Lung microvascular endothelial cell (primary cell): ENCODE measurements around the gene ABCC5. TPM values are rescaled to one million over a fixed set of nuclear protein-coding genes. Genes with fewer than 3 reads are reported as not detected.

ENCODE experiments used
- DNase-seq, 2 donors: peaks; one replicate each; pipeline versions ENCODE4 v3.0.0 to v3.0.0-alpha.2; 2010; ENCODE audit warnings: low read depth in 2 of 2
- total RNA-seq: library from RNA; depleted of rRNA; stranded (reverse); fragments of >200 nt; gene quantifications from 2 replicates; pipeline ENCODE4 v1.2.1, GENCODE V29; 2014

The ABCC5 gene
- total RNA-seq, 1 donor from 2014 or later, result 10.9 TPM

DNA sequence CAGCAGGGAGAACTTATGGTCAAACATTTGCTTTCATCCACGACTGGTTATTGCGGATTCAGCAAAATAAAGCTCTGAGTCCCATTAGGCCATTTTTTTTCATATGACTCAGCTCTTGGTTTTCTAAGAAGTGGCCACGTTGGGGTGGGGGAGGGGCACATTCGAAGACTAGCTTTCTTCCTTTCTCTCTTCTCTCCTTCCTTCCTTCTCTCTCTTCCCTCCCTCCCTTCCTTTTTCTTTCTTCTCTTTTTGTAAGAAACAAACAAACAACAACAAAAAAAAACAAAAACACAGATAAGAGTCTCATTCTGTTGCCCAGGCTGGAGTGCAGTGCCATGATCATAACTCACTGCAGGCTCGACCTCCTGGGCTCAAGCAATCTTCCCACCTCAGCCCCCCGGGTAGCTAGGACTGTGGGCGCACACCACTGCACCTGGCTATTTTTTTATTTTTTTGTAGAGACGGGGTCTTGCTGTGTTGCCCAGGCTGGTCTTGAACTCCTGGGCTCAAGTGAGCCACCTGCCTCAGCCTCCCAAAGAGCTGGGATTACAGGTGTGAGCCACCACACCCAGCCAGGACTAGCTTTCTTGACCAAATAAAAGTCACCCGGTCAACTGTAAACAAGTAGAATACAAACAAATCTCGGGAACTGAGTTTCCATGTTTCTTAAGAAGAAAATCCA lies 41.6 kb downstream of the ABCC5 start:
- no peak for DNase-seq

DNA sequence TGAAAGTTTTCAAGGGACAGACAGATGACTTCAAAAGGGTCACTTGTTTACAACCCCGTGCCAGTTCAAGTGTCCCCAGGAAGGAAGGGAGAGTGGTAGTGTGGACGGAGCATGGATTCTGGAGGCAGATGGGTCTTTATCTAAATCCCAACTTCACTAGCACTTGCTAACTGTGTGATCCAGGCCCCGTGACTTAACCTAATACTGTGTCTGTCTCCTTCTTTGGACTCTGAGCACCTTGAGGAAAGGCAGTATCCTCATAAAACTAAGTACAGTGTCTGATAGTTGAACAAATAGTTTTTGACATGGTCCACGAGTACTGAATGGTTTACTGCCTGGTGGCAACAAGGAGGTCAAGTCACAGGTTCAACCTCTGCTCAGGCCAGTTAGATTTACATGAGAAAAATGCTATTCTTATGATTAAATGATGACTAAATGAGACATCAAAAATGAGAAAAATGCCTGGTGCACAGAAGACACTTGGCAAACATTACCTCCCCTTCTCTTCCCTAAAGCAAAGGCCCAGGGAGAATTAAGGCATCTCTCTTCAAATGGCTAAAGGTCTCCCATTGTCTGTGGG lies 48.9 kb downstream of the ABCC5 start:
- no peak for DNase-seq

DNA sequence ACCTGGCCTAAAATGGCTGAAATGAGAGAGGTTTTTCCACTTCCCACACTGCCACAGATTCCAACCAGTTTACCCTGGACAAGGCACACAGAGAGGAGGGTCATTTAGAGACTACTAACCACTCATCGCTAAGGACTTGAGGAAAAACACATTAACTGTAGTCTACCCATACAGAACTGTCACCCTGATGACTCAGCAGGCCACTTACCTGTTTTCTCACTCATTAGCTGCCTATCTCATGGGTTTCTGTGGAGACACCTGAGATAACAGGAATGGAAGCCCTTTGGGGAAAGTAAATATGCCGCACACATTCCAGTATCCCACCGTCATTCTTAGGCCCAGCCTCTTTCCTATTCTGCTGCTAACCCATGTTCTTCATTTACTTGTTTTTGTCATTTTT lies 50.0 kb downstream of the ABCC5 start:
- DNase-seq, result no peak

DNA sequence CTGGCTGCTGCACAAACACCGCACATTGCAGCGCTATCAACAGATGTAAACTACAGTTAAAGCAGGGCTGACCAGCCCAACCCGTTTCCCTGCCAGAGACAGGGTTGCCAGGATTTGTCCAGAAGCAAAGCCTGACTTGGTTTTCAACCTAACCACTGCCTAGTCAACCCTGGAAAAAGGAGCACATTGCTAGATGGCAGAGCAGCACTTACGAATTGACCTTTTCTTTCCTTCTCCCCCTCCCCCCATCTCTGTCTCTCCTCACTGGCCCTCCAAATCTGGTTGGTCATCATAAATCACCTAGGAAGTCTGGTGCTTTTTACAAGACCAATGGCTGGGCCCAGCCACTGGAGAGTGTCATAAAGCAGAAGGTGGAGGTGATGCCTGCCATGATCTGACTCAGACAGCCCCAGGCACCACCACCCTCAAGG lies 51.3 kb downstream of the ABCC5 start:
- DNase-seq, result no peak

DNA sequence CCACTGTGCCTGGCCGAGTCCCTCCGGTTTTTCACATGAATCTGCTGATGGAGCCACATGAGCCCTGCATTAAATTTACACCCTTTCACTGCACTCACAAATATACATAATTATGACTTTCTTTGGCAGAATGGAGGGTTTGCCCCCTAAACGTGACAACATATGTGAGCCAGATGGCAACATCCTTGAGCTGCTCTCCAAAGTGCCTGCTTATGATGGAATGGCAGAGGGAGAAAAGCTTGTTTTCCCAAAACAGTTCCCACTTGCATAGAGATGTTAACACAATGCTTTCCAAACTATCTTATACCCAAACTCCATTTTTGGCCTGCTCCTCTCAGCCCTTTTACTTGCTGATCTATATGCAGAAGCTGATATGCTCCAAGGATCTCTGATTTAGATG lies 54.9 kb downstream of the ABCC5 start:
- DNase-seq, result no peak

GRCh38 chr3:183959214-183959613 lies 58.5 kb downstream of the ABCC5 start:
- DNase-seq, result peak in 1 of 2 donors; percentile 10

DNA sequence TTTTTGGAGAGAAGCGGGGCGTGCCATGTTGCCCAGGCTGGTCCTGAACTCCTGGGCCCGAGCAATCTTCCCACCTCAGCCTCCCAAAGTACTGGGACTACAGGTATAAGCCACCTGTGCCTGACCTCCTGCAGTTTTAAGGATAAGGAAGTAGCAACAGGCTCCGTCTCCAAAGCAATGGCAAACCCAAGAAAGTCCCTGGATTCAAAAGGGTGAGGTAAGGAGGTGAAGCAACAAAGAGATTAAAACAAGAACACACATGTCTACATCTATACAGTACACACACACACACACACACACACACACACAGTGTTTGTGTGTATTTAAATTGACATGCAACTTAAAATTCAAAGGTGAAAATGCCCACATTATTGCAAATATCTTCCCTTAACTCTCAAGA lies 58.9 kb downstream of the ABCC5 start:
- no peak for DNase-seq

- DNase-seq, result no peak
These were observed 59.5 kb downstream of the ABCC5 start for GRCh38 chr3:183958226-183958625.

DNA sequence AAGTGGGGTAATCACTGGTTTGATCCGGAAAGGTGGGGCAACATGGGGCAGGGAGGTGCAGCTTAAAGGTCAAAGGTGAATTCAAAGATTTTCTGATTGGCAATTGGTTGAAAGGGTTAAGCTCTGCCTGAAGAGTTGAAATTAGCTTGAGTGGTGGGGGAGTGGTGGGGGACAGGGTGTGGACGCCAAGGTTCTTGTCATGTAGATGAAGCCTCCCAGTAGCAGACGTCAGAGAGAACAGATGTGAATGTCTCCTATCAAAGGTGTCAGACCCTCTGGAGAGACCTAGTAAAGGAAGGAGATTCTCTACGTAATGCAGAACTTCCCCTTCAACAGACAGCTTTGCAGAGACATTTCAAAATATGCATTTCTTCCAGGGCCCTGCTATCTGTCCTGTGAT lies 62.8 kb downstream of the ABCC5 start:
- DNase-seq, result no peak

DNA sequence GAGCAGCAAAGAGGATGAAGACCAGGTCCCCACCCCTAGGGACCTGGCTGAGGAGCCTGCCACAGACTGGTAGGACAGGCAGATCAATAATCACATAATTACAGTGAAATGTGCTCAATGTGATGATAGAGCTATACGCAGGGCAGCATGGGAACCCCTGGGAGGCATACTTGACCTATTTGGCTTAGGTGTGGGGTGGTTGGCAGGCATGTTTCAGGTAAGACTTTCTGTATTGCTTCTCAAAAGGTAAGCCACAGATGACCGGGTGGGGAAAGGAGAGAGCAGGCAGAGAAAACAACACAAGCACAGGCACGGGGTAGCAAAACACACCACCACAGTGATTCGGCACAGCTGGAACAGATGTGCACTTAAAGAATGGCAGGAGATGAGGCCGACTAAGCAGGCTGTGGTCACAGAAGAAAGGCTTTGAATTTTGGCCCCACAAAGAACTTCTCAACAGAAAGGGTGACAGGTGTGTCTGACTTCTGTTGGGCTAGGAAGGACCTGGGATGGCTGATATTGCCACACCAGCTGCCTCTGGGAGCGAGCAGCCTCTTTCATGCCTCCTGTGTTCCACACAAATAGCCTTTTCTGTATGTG lies 64.1 kb downstream of the ABCC5 start:
- no peak for DNase-seq

DNA sequence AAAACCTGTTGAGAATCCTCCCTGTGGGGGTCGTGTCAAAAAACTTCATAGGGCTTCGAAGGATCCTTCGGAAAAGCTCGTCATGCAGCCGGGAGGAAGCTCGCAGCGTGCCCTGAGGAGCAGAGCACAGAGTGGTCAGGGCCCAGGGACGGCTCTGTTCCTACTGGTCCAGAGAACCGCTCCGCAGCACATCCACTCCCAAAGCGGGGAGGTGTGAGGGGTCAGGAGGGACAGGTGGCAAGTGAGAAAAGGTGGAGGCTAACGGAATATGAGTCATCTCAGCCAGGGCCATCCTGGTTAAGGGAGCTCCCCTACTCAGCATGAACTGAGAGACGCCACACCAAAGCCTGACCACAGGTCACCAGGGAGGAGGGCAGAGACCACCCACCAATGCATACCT lies 66.2 kb downstream of the ABCC5 start:
- no peak for DNase-seq

DNA sequence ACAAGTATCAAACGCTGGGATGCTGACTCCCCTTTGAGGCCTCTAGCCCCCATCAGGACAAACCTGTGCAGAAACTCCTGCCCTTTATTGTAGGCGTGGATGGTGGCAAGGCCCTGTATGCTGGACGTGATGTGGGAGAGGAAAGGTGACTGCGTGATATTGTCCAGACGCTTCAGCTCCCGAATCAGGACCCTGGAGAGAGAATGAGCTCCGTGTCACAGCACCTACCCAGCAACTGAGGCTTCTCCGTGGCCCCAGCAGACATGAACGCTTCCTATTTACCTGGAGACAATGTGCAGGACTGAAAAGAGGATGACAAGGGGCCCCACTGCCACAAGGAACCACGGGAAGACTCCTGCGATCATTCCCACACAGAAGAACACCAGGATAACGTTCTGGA lies 68.0 kb downstream of the ABCC5 start:
- no peak for DNase-seq

DNA sequence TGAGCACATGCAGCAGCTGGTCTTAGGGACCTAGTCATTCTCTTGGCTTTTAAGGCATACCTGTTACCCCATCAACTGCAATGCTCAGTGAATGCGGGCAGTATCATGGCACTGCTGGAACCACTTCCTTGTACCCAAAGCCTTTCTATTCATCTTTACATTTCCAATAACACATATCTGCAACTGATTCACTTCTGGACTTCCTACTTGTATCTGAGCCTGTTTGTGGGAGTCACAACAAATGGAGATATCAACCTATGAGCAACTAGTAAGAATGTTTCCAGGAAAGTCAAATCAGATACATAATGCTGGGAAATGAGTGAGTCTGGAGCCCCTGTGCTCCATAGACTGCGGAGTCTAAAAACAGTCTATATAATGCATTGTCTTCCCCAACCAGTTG lies 71.6 kb downstream of the ABCC5 start:
- DNase-seq, result no peak

- DNase-seq, result no peak
These were observed 72.9 kb downstream of the ABCC5 start for GRCh38 chr3:183944775-183945174.

GRCh38 chr3:183943739-183944138 lies 73.9 kb downstream of the ABCC5 start:
- DNase-seq, result no peak

- peak in 1 of 2 donors; percentile 45 for DNase-seq
These were observed 76.5 kb downstream of the ABCC5 start for GRCh38 chr3:183941216-183941615.

DNA sequence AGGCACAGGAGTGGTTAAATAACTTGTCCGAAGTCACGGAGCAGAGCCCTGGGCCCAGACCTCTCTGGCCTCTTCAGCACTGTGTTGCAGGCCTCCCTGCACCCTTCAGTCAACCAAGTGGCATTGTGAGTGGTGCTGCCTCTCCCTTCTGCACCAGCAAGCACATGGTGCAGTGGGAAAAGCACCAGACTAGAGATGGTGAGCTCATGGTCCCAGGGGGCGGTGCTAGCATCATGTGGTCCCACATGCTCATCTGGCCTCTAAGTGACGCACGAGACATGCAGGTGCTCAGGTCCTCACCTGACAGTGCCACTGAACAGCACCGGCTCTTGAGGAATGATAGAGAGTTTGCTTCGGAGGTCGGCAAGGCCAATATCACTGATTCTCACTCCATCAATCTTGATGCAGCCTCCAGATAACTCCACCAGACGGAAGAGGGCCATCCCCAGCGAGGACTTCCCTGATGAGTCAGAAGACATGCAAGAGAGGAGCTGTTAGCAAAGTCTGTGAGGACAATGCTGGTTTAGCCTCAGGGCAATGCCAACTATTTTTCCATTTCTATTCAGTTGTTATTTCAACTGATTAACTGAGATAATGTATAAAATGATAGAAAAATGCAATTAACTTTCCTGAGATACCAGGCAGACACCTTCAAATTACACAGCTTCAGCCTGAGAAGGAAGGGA lies 79.9 kb downstream of the ABCC5 start:
- no peak for DNase-seq

- no peak for DNase-seq
These were observed 84.5 kb downstream of the ABCC5 start for GRCh38 chr3:183933160-183933559.

- no peak for DNase-seq
These were observed 85.8 kb downstream of the ABCC5 start for GRCh38 chr3:183931881-183932280.

DNA sequence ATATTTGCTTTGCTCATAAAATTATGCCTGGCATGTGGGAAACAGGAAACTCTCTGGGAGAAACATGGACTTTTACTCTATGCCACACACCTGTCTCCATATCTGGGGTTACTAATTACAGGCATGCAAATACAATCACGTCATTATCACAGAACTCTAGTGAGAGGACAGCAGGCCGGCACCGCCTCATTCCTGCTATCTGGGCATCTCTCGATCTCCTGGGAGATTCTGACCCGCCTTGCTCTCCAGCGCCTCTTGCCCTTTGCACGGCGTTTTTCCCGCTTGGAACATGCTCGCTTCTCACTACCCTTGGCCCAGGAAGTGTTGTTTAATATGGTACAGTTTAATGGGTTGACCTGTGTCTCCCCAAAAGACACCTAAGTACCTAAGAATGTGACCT lies 87.6 kb downstream of the ABCC5 start:
- no peak for DNase-seq

DNA sequence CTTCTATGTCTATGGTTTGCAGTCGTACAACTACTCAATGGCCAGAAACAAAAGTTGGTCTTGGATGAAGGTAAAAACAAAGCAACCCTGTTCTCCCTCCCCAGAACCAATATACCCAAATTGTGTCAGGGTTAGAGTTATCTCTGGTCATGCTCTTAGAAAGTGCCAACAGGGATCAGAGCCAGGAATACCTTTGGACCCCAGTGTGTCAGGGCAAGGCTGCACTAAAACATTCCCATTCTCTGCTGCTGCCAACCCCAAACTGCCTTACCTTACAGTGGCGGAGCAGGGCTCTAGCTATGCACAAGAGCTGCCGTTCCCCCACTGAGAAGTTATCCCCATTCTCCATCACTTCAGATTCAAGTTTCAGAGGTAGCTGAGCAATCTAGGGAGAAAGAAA lies 90.6 kb downstream of the ABCC5 start:
- DNase-seq, result no peak

GRCh38 chr3:183924956-183925355 lies 92.7 kb downstream of the ABCC5 start:
- no peak for DNase-seq

GRCh38 chr3:183924543-183924942 lies 93.1 kb downstream of the ABCC5 start:
- DNase-seq, result no peak
